ENCODE measurements around the gene STK24. TPM values are rescaled to one million over a fixed set of nuclear protein-coding genes. Genes with fewer than 3 reads are reported as not detected.
A peak's percentile ranks its signal among the peaks of the same experiment; 100 is the strongest.

Gene STK24
- total and polyA plus RNA-seq, 2 donors (not counting 1 experiment from before 2014, with no cell fraction given), result 53.2 to 73.1 TPM

GRCh38 chr13:98486412-98486811, 90.5 kb downstream of the STK24 start:
- no peak overlapping the region for H3K4me2 ChIP-seq (ENCODE audit: extremely low read depth, insufficient read depth, low read length)
- no peak overlapping the region for H2AFZ ChIP-seq (ENCODE audit: low read length)
- TF ChIP-seq, protein P1, sequence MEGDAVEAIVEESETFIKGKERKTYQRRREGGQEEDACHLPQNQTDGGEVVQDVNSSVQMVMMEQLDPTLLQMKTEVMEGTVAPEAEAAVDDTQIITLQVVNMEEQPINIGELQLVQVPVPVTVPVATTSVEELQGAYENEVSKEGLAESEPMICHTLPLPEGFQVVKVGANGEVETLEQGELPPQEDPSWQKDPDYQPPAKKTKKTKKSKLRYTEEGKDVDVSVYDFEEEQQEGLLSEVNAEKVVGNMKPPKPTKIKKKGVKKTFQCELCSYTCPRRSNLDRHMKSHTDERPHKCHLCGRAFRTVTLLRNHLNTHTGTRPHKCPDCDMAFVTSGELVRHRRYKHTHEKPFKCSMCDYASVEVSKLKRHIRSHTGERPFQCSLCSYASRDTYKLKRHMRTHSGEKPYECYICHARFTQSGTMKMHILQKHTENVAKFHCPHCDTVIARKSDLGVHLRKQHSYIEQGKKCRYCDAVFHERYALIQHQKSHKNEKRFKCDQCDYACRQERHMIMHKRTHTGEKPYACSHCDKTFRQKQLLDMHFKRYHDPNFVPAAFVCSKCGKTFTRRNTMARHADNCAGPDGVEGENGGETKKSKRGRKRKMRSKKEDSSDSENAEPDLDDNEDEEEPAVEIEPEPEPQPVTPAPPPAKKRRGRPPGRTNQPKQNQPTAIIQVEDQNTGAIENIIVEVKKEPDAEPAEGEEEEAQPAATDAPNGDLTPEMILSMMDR (conservative IDR thresholded peaks at IDR 0.05 in 1 of 2, IDR thresholded peaks at IDR 0.05 in 1 of 2; ENCODE audit: low read depth in 1 of 2, low read length in 2 of 2), result no peak
- no peak for TF ChIP-seq EZH2 (IDR thresholded peaks at IDR 0.05; ENCODE audit: low read length, missing control alignments)
- H3K4me3 ChIP-seq (replicated peaks in 1 of 4; ENCODE audit: control extremely low read depth in 1 of 4, insufficient read depth in 1 of 4, low read depth in 3 of 4, low read length in 4 of 4), result no peak overlapping the region
- no peaks in the 10 kb centered on the region for H3K9me3 ChIP-seq (ENCODE audit: control insufficient read depth, insufficient read depth, low read depth, low read length)
- H3K9ac ChIP-seq (ENCODE audit: insufficient read depth, low read length), result no peak overlapping the region
- no peaks in the 10 kb centered on the region for H3K27me3 ChIP-seq (ENCODE audit: control insufficient read depth, insufficient read depth, low read length)
- H3K79me2 ChIP-seq (ENCODE audit: control insufficient read depth, insufficient read depth, low read length), result peaks cover 86% of the 10 kb centered on the region
- H3K4me1 ChIP-seq (ENCODE audit: control insufficient read depth, extremely low read depth, insufficient read depth, low read length), result peaks cover 31% of the 10 kb centered on the region
- DNase-seq (ENCODE audit: low read depth in 2 of 2), result no peak
- H3K27ac ChIP-seq (ENCODE audit: insufficient read depth, low read length), result no peak overlapping the region
- peaks cover 2% of the 10 kb centered on the region for H3K36me3 ChIP-seq (ENCODE audit: control insufficient read depth, insufficient read depth, low read length)
- H4K20me1 ChIP-seq (ENCODE audit: control insufficient read depth, extremely low read depth, insufficient read depth, low read length), result no peaks in the 10 kb centered on the region

GRCh38 chr13:98485561-98485960, 91.3 kb downstream of the STK24 start:
- peaks cover 36% of the 10 kb centered on the region for H3K4me1 ChIP-seq (ENCODE audit: control insufficient read depth, extremely low read depth, insufficient read depth, low read length)
- no peaks in the 10 kb centered on the region for H3K27me3 ChIP-seq (ENCODE audit: control insufficient read depth, insufficient read depth, low read length)
- H3K79me2 ChIP-seq (ENCODE audit: control insufficient read depth, insufficient read depth, low read length), result peaks cover 83% of the 10 kb centered on the region
- peaks cover 2% of the 10 kb centered on the region for H3K36me3 ChIP-seq (ENCODE audit: control insufficient read depth, insufficient read depth, low read length)
- DNase-seq (ENCODE audit: low read depth in 2 of 2), result no peak
- no peak overlapping the region for H3K4me2 ChIP-seq (ENCODE audit: extremely low read depth, insufficient read depth, low read length)
- no peak overlapping the region for H2AFZ ChIP-seq (ENCODE audit: low read length)
- H4K20me1 ChIP-seq (ENCODE audit: control insufficient read depth, extremely low read depth, insufficient read depth, low read length), result no peaks in the 10 kb centered on the region
- no peak overlapping the region for H3K9ac ChIP-seq (ENCODE audit: insufficient read depth, low read length)
- no peaks in the 10 kb centered on the region for H3K9me3 ChIP-seq (ENCODE audit: control insufficient read depth, insufficient read depth, low read depth, low read length)
- H3K4me3 ChIP-seq (replicated peaks in 1 of 4; ENCODE audit: control extremely low read depth in 1 of 4, insufficient read depth in 1 of 4, low read depth in 3 of 4, low read length in 4 of 4), result no peak overlapping the region
- H3K27ac ChIP-seq (ENCODE audit: insufficient read depth, low read length), result peak overlapping the region; percentile 17
- no peak for TF ChIP-seq EZH2 (IDR thresholded peaks at IDR 0.05; ENCODE audit: low read length, missing control alignments)
- TF ChIP-seq, protein P1 (conservative IDR thresholded peaks at IDR 0.05 in 1 of 2, IDR thresholded peaks at IDR 0.05 in 1 of 2; ENCODE audit: low read depth in 1 of 2, low read length in 2 of 2), result no peak

- H2AFZ ChIP-seq (ENCODE audit: low read length), result no peak overlapping the region
- peak overlapping the region; percentile 82 for H3K27ac ChIP-seq (ENCODE audit: insufficient read depth, low read length)
- peaks cover 2% of the 10 kb centered on the region for H3K36me3 ChIP-seq (ENCODE audit: control insufficient read depth, insufficient read depth, low read length)
- H4K20me1 ChIP-seq (ENCODE audit: control insufficient read depth, extremely low read depth, insufficient read depth, low read length), result no peaks in the 10 kb centered on the region
- DNase-seq (ENCODE audit: low read depth in 2 of 2), result peak; percentile 95 to 96
- peak overlapping the region in 1 of 4 experiments; percentile 16 for H3K4me3 ChIP-seq (replicated peaks in 1 of 4; ENCODE audit: control extremely low read depth in 1 of 4, insufficient read depth in 1 of 4, low read depth in 3 of 4, low read length in 4 of 4)
- peaks cover 78% of the 10 kb centered on the region for H3K79me2 ChIP-seq (ENCODE audit: control insufficient read depth, insufficient read depth, low read length)
- peak overlapping the region; percentile 62 for H3K4me2 ChIP-seq (ENCODE audit: extremely low read depth, insufficient read depth, low read length)
- H3K27me3 ChIP-seq (ENCODE audit: control insufficient read depth, insufficient read depth, low read length), result no peaks in the 10 kb centered on the region
- TF ChIP-seq EZH2 (IDR thresholded peaks at IDR 0.05; ENCODE audit: low read length, missing control alignments), result no peak
- TF ChIP-seq, protein P1 (conservative IDR thresholded peaks at IDR 0.05 in 1 of 2, IDR thresholded peaks at IDR 0.05 in 1 of 2; ENCODE audit: low read depth in 1 of 2, low read length in 2 of 2), result peak in 1 of 2 donors; percentile 8
- H3K4me1 ChIP-seq (ENCODE audit: control insufficient read depth, extremely low read depth, insufficient read depth, low read length), result peaks cover 36% of the 10 kb centered on the region
- peak overlapping the region; percentile 26 for H3K9ac ChIP-seq (ENCODE audit: insufficient read depth, low read length)
- no peaks in the 10 kb centered on the region for H3K9me3 ChIP-seq (ENCODE audit: control insufficient read depth, insufficient read depth, low read depth, low read length)
These were observed 92.4 kb downstream of the STK24 start for GRCh38 chr13:98484289-98485219.
